K562 treated with DMSO at 1 percent for 12 hours (cell line): ENCODE results near the gene EEF2K. TPM values are rescaled to one million over a fixed set of nuclear protein-coding genes. Genes with fewer than 3 reads are reported as not detected.

Experiments used
- total RNA-seq: library from RNA; unstranded; fragments of 300-600 nt; gene quantifications from 2 replicates; pipeline ENCODE4 v1.2.3, GENCODE V29; 2022; ENCODE audit not compliant: insufficient read depth

EEF2K gene
- 7.8 and 25.5 TPM in 2 replicates for total RNA-seq

DNA sequence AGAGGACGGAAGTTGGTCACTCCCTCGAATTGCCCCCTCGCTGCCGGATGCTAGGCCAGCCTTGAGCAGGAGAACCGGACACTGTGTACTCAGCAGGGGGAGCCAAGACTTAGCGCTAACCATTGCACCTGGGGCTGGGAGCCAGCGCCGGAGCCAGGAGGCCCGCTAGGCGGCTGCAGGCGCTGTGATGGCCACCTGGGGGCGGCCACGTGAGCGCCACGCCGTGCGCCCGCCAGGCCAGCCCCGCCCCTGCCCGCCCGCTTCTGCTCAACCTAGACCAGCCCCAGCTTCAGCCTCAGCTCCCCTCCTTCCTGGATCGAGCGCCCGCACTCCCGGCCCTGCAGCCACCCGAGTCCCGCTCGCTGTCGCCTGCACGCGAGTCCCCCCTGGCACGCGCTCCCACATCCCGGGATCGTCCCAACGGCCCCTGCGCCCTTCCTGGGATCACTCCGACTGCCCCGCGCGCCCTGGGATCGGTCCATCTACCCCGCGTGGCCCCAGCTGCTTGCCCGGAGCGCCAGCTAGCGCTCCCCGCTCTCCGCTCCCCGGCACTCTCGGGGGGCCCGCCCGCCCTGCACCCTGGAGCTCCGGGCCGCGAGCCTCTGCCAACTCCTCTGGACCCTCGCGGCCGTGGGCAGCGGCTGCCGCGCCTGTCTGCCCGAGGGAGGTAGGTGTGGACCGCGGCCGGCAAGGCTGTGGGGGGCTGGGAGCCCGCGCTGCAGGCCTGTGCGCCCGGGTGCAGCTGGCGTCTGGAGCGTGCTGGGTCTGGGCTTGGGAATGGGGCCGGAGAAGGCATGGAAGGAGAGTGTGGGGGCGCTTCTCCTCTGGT is at the start of gene EEF2K:
TSS of gene EEF2K (plus strand) at position 266 of the 829 bp plus-strand sequence. CDS start 19,452 bp downstream, outside the sequence.

GRCh38 chr16:22161999-22162655 is 44.0 kb upstream of the EEF2K start, which contains the start of gene SDR42E2:
Gene SDR42E2, plus strand, starts transcription at chr16:22162506. Its CDS starts 3,077 bp downstream, at chr16:22165583.

GRCh38 chr16:22297114-22297870 is 91.2 kb downstream of the EEF2K start, which contains the start of gene POLR3E:
Gene POLR3E, plus strand, starts transcription at chr16:22297409. Its CDS starts 5,560 bp downstream, at chr16:22302969.

Other genes starting within 250 kb of the EEF2K start
- not detected in 2 replicates for gene PDZD9, start 205.2 kb upstream of the EEF2K start, total RNA-seq
- 6.0 and 9.3 TPM in 2 replicates for gene MOSMO, start 198.2 kb upstream of the EEF2K start, total RNA-seq
- gene VWA3A, start 113.7 kb upstream of the EEF2K start, total RNA-seq, result not detected in 2 replicates
- gene SDR42E2, start 43.8 kb upstream of the EEF2K start, total RNA-seq, result not detected in 2 replicates
- 33.9 and 39.3 TPM in 2 replicates for gene POLR3E, start 91.1 kb downstream of the EEF2K start, total RNA-seq
- gene CDR2, start 168.3 kb downstream of the EEF2K start, total RNA-seq, result 14.0 and 20.6 TPM in 2 replicates